ENCODE measurements around the gene DIS3L2.

Gene DIS3L2, protein sequence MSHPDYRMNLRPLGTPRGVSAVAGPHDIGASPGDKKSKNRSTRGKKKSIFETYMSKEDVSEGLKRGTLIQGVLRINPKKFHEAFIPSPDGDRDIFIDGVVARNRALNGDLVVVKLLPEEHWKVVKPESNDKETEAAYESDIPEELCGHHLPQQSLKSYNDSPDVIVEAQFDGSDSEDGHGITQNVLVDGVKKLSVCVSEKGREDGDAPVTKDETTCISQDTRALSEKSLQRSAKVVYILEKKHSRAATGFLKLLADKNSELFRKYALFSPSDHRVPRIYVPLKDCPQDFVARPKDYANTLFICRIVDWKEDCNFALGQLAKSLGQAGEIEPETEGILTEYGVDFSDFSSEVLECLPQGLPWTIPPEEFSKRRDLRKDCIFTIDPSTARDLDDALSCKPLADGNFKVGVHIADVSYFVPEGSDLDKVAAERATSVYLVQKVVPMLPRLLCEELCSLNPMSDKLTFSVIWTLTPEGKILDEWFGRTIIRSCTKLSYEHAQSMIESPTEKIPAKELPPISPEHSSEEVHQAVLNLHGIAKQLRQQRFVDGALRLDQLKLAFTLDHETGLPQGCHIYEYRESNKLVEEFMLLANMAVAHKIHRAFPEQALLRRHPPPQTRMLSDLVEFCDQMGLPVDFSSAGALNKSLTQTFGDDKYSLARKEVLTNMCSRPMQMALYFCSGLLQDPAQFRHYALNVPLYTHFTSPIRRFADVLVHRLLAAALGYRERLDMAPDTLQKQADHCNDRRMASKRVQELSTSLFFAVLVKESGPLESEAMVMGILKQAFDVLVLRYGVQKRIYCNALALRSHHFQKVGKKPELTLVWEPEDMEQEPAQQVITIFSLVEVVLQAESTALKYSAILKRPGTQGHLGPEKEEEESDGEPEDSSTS

DNA sequence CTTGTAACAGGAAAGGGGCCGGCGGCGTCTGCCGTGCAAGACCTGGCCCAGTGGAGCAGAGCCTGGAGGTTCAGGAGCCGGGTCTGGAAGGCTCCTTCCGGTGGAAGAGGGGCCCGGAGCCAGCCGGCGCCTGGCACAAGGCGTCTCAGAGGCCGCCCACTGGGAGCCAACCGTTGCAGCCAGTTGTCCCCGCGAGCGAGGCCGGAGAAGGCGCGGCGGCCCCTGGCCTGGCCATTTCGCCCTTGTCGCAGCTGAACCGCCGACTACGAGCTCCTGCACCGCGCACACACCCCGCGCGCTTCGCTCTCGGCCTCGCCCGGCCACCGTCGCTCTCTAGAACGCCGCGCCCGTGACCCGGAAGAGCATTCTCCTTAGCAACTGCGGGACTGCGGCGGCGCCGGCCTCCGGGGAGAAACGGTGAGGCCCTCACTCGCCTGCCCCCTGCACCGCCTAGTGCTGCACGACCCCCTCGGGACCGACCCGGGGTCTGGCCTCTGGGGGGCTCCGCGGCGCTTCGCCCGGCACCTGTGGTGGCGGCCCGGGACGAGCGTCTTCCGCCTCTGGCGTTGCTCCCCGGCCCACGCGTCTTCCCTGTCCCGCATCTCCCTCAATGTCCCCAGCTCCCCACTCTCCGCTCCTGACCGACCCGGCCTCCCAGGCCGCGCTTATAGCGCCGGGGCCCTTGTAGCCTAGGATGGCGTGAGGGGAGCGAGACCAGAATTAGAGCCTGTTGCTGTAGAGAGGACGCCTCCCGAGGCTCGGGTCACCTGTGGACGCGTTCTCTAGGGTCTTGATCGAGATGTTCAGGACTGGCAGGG, at the start of gene DIS3L2:
DIS3L2 (plus strand) TSS at position 365 of the 818 bp plus-strand sequence. CDS start 53,215 bp downstream, outside the sequence.
- peak; percentile 67 for DNase-seq (ENCODE audit: low read depth, low spot score)

DNA sequence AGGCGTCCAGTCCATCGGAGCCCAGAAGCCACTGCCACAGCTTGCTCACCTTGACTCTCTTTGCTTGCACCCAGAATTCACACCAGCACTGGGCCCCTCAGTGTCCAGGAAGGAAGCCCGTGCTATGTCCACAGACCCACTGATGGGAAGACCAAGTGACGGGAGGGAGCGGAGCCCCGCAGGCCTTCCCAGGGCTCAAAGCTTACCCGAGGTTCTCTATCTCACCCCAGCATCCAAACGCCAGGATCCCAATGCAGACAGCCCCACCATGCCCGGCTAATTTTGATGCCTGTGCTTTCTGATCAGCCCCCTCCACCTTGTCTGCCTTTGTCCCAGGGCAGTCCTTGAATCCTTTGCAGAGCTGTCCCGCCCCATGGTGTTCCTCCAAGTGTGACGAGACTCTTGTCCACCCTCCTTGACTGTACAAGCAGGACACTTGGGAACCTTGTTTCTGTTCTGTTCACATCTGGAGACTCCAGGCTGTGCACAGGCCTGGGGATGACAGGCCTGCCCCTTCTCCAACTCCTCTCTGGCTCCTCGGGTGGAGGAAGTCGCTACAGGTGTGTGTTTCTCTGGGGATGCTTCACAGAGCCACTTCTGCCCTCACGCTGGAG, 47.3 kb upstream of the DIS3L2 start:
- no peak for DNase-seq (ENCODE audit: low read depth, low spot score)

DNA sequence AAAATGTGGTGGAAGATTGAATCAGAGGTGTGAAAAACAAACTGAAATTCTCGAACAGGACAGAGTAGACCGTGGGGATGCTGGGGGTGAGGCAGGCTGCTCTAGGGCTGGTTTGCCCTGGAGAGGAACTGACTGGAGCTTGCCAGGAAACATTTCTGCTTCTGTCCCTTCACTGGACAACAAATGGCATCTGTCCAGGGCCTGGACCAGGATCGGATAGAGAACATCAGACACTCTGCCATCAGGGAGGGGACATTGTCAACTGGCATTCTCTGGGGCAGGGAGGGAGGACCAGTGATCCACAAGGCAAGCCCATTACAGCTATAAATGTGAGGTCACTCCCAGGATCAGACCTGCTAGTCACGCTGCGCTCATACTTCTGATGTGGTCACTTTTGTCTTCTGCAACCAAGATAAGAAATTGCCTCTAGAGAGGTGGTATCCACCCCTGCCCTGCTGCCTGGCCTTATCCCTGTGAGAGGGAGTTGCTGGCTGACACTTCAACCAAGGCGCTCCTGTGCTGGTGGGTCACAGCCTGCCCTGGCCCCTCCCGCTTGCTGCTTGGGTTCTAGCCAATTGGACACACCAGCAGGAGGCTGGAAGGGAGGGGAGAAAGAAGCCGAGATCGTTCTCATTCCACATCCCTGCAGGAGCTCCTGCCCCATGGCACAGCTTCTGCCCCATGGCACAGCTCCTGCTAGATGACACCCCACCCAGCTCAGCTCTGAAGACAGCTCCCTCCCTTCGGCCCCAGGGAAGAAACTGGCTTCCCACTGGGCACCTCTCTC, 44.0 kb upstream of the DIS3L2 start:
- DNase-seq (ENCODE audit: low read depth, low spot score): no peak

DNA sequence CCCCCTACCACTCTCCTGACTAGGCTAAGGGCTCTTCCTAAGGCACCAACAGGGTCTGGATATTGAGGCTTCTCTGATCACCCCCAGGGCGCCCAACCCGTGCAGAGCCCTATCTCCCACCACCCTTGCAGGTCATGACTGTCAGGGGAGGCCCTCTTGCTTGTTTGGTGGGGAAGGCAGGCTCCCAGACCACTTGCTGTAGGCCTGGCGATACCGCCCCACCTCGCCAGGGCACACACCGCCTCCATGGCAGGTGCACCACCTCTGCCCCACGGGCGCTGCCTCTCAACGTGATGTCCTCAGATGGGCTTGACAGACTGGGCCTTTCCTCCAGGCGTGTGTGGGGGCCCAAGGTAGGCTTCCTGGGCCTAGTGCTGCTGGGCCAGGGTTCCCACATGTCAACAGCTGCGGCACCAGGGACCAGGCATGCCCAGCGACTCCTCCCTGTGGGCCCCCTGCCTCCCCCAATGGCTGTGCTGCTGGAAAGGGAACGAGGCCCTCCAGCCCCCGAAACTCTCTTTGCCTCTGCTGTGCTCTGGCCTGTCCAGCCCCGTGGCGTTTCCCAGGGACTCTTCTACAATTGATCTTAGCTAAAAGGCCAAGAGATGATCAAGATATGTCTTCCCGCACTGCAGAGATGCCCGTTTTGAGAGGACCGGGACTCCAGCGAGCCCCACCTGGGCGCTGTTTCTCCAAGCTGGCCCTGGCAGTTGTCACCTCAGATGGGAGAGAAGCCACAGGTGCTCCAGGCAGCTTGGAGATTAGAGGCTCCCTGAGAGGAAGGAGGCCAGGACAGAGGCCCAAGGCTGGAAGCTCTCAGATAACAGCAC, 42.8 kb upstream of the DIS3L2 start:
- DNase-seq (ENCODE audit: low read depth, low spot score): no peak

DNA sequence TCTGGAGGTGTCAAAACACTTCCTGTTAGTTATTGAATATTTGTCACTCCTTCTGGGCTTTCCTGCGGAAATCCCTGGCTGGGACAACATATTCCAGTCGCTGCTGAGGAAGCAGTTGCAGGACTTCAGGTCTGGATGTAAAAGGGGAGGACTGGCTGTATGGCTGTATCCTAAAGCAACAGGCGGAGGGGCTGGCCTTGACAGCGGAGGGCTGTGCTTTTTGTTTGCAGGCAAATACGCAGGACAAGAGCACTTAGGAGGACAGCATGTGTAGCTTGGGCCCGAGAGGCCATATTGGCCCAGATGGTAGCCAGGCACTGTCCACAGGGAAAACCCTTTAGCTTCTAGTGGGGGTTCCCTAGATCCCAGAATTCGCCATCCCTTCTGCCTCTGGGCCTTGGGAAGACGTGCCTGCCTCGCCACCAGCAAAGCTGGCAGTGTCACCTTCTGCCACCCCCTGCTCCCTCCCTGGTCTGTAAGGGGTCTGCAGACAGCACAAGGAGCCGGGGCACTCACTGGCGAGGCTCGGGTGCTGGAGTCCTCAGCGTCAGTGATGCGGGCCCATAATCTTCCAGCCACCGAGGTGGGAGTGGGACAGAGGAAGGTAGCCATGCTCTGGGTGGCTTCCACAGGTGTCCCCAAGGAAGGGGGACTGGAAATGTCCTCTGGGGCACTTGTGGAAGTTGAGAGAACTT, 42.0 kb upstream of the DIS3L2 start:
- no peak for DNase-seq (ENCODE audit: low read depth, low spot score)

DNA sequence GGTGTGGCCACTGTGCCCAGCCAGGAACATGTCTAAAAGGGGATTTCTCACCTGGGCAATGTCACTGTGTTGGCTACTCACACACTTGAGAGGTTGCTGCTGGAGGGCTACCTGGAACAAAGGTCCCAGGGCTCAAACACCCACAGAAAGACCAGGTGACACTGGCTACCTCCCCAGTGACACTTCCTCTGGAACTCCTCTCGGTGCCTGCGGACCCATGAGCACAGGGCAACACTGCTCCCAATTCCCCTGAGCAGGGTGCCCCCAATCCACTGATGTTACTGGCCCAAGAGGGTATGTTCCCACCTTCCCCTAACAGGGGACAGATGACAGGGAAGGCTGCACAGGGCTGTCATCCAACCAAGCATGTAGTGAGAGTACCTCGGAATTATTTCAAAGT, 41.1 kb upstream of the DIS3L2 start:
- no peak for DNase-seq (ENCODE audit: low read depth, low spot score)

DNA sequence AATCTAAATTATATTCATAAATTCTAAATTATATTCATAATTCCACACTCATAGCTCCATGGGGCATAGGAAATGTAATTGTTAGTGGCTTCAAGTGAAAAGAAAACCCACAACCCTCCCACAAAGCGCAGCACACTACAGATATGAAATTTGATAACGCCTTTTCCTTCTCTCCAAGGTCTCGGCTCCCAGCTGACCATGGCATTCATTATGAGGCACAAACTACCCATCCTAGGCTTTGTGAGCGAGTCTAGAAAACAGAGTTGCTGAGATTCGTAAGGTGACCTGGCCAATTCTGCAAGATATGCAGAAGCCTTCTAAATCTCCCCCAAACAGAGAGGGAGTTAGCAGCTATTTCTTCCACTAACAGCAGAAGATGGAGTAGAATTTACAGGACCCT, 40.7 kb upstream of the DIS3L2 start:
- no peak for DNase-seq (ENCODE audit: low read depth, low spot score)

DNA sequence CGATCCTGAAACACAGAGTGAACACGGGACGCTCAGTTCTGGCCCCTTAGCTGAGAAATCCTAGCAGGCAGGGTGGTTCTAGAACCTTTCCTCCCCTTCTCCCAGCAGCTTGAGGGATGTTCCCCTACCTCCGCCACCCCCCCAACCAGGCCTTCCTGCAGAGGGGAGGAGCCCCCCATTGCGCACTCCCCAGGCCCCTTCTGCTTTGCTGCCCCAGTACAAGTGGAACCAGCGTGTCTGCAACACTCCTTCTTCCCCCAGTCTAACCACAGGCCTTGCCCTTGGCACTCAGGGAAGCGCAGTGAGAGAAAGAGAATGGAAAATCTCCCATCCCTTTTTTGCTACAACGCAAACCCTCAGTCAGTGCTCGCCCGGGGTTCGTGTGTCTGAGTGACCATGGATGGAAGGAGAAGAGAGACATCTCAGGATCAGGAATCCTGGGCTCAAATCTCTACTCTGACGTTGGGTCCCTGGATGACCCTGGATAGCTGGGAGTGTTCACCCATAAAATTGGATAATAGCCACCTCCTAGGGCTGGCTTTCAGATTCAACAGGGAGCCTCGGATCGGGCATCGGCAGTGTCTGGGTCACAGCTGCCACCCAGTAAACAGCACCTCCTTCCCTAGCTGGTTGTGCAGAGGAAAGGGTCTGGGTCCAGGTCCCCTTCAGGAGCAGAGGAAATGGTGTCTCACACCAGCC, 39.1 kb upstream of the DIS3L2 start:
- DNase-seq (ENCODE audit: low read depth, low spot score): no peak

DNA sequence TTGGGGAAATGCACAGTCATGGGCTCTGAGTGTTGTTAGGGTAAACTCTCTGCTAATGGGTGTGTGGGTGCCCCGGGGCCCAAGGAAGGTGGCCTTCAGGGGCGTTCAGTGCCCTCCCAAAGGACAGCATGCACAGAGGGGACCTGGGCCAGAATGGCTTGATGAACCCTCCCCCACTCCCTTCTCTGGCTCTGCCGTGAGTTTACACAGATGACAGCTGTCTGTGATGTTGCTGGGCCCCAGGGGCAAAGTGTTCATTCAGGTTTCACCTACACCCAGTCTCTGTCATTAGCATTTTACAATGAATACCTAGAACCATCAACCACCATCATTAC, 38.5 kb upstream of the DIS3L2 start:
- no peak for DNase-seq (ENCODE audit: low read depth, low spot score)

DNA sequence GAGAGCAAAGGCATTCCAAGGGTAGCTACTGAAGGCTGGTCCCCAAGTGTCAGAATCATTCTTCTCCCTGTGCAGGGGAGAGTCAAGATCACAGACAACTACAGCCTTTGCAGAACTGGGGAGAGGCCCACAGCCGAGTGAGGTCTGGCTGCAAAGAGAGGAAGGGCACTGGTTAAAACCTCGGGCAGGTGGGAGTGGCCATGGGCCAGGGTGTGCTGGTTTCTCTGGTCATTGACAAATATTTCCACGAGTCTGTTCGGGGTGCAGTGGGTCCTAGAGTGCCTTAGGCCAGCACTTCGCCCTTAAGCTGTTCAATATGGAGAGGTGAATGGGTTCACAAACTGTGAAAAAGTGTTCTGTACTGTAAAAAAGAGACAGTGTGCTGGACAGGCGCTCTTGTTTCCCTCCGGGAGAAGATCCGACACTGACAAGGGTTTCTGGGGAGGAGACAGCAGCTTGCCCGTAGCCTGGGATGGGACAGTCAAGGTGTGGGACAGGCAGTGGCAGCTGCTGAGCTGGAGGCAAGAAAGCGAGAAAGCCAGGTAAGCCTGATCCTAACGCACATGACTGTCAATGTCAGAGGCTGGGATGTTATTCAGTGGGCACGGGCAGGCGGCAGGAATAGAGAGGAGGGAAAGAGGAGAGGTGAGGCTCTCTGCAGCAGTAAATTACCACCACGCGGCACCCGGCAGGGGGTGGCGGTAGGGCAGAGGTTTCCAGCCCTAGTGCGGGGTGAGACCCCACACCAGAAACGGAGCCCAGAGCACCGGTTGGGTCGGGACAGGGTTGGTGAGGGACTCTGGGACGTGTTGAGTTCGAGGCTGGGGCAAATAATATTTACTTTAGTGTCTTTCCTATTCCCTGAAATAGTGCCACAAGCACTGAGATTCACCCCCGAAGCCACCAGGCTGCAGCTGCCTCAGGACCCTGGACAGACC, 37.3 kb upstream of the DIS3L2 start:
- DNase-seq (ENCODE audit: low read depth, low spot score): no peak

DNA sequence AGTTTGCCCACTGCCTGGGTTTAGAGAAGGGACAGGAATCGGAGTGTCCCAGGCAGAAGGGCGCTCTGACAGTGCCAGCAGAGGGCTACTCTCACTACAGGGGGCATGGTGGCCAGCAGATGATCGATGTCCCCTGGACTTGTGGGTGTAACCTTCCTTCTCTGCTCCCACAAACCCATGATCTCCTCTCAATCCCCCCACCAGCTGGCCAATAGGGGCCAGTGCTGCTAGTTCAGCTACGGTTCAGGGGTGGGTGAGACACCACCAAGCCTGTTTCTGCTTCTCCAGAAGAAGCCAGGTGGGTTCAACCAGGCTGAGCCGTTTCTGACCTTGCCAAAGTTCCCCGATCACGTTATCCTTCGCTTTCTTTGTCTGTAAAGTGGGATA, 36.6 kb upstream of the DIS3L2 start:
- no peak for DNase-seq (ENCODE audit: low read depth, low spot score)

DNA sequence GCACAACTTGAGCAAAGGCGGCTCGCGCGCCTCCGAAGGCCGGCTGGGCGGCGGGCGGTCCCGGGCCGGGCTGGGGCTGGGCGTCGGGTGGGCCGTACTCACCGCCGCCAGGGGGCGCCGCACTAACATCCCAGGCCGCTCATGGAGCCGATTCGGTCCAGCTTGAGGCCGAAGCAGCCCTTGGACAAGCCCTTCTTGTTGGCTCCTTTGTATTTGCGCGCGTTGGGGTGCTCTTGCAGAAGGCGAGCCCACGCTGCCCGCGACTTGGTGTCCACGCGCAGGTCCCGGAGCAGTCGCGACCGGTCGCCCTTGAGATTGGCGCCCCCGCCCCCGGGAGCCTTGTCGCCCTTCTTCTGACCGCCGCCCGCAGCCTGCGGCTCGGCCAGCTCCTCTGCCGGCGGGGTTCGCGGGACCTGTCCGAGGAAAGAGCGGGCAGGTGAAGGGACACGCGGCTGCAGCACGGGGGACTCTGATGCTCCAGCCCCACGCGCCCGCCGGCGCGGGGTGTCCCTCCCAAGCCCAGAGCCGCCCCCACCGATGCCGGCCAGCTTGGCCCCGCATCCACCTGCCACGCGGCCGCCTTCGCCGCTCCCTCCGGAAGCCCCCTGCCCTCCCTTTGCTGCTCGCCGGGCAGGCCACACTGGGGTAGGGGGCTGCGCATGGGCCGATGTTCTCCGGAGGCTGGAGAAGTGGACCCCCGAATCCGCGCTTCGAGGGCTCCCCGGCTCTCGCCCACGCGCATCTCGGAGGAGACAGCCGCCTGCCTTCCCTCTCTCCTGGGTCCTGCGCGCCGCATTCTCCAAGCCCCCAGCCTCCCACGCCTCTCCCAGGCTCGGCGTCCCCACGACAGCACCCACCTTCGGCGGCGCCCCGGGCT, 36.0 kb upstream of the DIS3L2 start:
- DNase-seq (ENCODE audit: low read depth, low spot score): peak; percentile 30

DNA sequence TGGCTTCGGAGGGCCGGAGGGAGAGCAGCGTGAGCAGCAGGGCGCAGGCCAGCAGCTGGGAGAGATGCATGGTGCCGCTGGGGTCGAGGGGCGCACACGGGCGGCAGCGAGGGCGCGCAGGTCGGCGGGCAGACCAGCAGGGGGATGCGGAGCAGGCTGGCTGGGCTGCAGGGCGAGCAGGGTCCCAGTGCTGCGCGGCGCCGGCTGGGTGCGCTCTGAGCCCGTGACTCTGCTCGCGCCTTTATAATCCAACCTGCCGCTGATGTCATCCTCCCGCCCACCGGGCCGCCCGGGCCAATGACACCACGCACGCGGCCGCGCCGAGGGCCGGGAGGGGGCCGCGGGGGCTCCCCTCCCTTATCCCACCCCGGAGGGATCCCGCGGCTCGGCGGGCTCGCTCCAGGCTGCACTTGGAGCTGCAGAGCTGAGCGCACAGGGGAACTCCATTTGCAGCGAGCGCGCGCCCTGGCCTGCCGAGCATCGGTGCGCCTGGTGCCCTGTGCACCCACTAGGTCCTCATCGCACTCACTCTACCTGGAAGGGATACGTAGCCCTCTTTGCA, 35.3 kb upstream of the DIS3L2 start, which contains the start of gene NPPC:
NPPC (minus strand) TSS at position 217 of the 562 bp plus-strand sequence; CDS start at position 70, 147 bp downstream.
- peak; percentile 12 for DNase-seq (ENCODE audit: low read depth, low spot score)

DNA sequence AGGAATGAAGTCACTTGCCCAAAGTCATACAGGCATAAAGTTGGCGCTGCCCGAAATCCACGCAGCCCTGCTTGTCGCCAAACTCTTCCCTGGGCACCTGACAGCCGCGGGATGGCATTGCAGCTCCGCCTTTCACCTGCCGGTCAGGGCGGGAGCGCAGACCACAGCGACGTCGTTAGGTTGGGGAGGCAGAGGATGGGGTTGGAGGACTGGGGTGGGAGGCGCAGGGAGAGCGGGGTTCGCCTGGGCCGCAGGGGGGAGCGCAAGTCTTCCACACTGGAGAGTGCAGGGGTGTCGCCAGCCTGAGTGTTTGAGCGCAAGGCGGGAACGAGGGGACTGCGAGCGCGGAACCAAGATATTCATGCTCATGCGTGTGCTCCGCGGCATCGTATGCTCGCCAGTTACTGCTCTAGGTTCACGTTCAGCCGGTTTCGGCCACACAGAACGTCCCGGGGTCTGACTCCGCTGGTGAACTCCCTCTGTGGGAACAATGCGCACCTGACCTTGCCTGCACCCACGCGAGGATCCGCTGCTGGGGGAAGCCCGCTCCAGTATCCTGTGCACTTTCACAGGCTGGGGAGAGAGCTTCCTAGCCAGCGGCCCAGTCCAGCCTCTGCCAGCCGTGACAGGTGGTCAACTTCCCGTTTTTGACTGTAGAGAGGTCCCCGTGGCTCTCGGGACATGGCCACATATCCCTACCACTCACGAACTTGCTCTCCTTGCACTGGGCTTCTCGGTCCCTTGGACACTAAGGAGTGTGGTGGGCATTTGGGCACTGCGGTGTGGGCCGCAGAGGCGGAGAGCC, 34.5 kb upstream of the DIS3L2 start:
- no peak for DNase-seq (ENCODE audit: low read depth, low spot score)

DNA sequence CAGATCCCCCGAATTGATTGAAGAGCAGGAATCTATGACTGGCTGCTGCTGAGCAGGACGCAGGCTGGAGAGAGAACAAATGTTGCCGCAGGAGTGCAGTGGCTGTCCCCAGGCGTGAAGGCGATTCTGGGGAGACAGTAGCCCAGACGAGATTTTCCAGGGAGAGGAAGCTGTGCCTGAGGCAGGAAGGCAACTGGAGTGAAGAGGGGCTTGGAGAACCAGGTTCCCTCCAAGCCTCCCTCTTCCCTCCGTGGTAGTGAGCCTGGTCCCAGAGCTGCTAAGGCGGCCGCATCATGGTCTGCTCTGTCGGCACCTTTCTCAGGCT, 34.0 kb upstream of the DIS3L2 start:
- DNase-seq (ENCODE audit: low read depth, low spot score): no peak
